CD4-positive, alpha-beta T cell treated with Interleukin-12 subunit alpha and Interleukin-12 subunit beta, for 1 hour (primary cell): ENCODE results near the gene APC2.
"Not testable (repeated sequence)": the region's sequence is repeated elsewhere in the genome, so short reads cannot be mapped to it uniquely, and the experiment has no call there.

Source experiments
- DNase-seq: peaks from one replicate; pipeline ENCODE4 v3.0.0-alpha.2; 2020

The APC2 gene

DNA sequence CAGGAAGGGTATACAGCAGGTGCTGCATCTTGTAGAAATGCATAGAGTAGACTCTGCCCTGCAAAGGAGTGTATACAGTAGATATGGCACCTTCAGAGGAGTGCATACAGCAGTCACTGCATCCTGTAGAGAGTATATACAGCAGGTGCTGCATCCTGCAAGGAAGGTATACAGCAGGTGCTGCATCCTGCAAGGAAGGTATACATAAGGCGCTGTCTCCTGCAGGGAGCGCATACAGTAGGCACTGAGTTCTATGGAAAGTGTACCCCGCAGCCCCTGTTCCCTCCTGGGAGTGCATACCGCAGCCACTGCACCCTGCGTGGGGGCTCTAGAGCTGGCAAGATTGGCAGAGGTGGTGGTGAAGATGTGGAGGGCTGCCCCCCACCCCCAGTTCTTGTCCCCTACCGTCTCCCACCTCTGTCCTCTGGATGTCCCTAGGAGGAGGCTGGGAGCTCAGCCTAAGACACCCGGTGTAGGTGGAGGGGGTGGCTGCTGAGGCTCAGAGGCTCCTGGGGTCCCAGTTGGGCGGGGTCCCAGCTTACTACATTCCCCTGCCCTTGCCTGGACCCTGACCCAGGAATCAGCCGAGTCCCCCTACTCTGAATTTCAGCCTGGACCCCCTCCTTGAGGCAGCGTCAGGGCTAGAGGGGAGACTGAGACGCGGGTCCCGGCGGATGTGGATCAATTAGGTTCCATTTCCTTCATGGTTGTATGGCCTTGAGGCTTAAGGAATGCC, 65.2 kb downstream of the APC2 start:
- DNase-seq = no peak

DNA sequence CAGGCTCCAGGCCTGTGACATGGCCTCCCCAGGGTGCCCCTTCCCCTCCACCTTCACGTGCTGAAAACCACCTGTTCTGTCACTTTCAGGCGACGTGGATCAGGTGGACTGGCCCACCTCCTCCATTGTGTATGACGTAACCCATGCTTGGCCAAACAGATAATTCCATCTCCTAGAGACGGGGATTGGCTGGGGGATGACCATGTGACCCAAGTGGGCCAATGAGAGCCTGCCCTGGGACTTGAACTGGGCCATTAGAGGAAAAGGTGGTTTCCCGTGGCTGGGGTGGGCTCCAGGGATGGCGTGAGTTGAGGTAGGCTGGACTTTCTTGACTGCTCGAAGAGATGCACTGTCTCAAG, 66.5 kb downstream of the APC2 start:
- no peak for DNase-seq

DNA sequence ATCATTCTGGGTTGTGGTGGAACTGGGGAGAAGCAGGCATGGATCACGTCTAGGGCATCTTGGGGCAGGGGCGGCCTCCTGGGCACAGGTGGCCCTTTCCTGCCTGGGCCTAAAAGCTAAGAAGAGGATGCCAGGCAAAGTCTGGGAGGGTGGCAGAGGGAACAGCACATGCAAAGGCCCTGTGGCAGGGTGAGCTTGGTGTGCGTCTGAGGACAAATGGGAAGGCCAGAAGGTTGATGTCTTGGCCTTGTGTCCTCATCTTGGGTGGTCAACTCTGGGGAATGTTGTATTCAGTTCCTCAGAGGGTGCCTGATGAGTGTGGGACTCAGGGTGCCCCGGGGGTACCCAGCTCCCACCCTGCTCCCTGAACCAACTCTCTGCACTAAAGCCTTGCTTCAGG, 68.5 kb downstream of the APC2 start:
- no peak for DNase-seq

DNA sequence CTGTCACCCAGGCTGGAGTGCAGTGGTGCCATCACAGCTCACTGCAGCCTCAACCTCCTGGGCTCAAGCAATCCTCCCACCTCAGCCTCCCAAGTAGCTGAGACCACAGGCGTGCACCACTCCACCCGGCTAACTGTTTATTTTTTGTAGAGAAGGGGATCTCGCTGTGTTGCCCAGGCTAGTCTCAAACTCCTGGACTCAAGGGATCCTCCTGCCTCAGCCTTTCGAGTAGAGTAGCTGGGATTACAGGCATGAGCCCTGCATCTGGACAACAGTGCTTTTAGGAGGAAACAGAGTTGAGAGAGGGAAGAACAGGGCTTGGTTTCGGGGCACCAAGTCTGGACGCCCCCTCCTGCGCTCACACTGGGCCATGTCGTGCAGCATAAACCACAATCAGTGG, 69.9 kb downstream of the APC2 start:
- not testable (repeated sequence) for DNase-seq

DNA sequence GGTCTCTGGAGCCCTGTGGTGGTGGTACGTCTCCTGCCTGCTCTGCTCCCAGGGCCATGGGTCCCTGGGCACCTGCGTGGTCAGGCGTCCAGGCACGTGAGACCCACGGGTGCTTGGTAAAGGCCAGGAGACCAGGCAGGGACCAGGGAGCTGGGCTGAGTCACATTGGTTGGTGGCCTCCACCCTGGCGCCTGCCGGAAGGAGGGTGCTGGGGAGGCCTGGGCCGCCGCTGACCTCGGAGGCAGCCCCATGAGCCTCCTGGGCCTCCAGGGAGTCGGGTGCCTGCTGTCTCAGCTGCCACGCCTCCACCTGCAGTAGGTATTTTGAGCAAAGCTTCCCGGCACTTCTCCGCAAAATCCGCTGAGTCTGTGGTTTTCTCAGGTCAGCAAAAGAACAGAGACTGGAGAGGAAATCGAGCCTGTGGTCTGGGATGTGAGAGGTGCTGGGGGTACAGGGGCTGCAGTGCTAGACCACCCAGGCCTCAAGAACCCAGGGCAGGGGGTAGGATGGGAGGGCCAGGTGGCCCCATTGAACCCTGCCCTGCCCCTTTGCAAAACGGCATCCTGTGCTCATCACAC, 70.4 kb downstream of the APC2 start:
- no peak for DNase-seq

DNA sequence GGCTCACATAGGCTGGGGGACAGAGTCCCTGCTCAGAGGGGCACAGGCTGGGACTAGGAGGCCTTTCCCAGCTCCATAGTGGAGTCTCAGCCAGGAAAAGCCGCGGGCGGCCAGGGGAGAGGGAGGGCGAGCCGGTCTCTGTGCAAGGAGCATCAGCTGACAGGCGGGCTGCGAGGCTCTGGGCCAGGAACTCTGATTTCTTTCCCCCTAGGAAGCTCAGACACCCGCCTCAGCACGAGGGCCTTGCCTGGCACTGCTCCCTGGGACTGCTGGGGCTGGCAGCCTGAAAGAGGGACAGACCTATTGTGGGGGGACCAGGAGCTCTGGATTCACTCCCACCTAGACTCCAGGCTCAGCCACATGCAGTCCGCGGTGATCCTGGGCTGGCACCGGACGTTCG, 71.7 kb downstream of the APC2 start:
- DNase-seq = no peak

DNA sequence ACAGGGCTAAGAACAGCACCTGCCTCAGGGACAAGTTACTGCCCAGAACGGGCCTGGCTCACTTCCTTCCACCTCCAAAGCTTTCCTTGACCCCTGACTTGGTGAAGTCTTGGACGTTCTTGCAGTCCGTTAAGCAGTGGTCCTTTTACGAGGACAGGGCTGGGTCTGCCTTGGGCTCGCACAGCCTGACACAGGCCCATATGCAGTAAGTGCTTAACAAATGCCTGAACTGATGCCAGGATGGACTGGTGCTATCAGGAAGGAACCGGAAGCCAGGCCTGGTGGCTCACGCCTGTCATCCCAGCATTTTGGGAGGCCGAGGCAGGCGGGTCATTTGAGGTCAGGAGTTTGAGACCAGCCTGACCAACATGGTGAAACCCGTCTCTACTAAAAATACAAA, 72.1 kb downstream of the APC2 start:
- no peak for DNase-seq

DNA sequence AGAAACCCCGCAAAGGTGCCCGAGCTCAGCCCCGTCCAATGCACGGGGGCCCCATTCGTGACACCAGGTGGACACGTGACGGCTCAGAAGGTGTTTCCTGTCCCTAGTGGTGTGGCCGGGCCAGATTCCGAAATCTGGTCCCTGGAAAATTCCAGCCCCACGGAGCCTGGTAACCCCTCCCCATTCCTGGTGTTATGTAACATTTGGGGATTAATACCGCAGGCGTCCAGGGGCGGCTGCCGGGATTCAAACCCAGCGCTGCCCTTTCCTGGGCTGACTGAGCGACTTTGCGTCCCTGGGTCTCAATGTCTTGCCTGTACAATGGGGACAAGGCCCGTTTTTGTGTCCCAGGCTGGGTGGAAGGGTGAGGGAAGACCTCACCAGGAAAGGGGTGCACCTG, 72.9 kb downstream of the APC2 start:
- no peak for DNase-seq
